Cardiac muscle cell (in vitro differentiated cells and primary cell): ENCODE data around the gene TANC2. TPM values are rescaled to one million over a fixed set of nuclear protein-coding genes. Genes with fewer than 3 reads are reported as not detected.

Experiments used
- DNase-seq, 2 donors: peaks; one replicate each; pipeline versions ENCODE4 v3.0.0 to v3.0.0-alpha.2; 2010 to 2017; ENCODE audit warnings: low read depth in 1 of 2, low spot score in 1 of 2
- H3K27ac ChIP-seq: fragments of 200-600 bp; sonication (generic); 2 replicates; pipeline ENCODE4 v1.5.1; 2016
- H3K27me3 ChIP-seq: fragments of 200-600 bp; sonication (generic); 2 replicates; pipeline ENCODE4 v1.6.0; 2016; ENCODE audit warnings: control low read depth
- H3K36me3 ChIP-seq: fragments of 200-600 bp; sonication (generic); 2 replicates; pipeline ENCODE4 v1.5.1; 2016; ENCODE audit warnings: control low read depth
- H3K4me1 ChIP-seq: fragments of 200-600 bp; sonication (generic); 2 replicates; pipeline ENCODE4 v1.8.1; 2017; ENCODE audit warnings: low read depth, mild to moderate bottlenecking, mixed run types
- H3K4me3 ChIP-seq: fragments of 200-600 bp; sonication (generic); 2 replicates; pipeline ENCODE4 v1.5.1; 2016; ENCODE audit warnings: mild to moderate bottlenecking
- H3K9me3 ChIP-seq: fragments of 200-600 bp; sonication (generic); 2 replicates; pipeline ENCODE4 v1.5.1; 2017; ENCODE audit warnings: low read depth, mild to moderate bottlenecking, control low read depth
- polyA plus RNA-seq: library from polyadenylated mRNA; unstranded; fragments of >200 nt; fragmentation: Nextera tagmentation; extraction: Ambion mirVana; gene quantifications from 2 replicates; pipeline ENCODE4 v1.2.1, GENCODE V29; 2016
- total RNA-seq: library from RNA; depleted of rRNA; stranded (reverse); fragments of >200 nt; gene quantifications from 2 replicates; pipeline ENCODE4 v1.2.3, GENCODE V29; 2016
- TF ChIP-seq, protein P1 (sequence below): IDR thresholded peaks from 2 replicates; pipeline ENCODE4 v1.5.1; 2012; ENCODE audit warnings: low read depth, mild to moderate bottlenecking, low read length

Gene TANC2
- total and polyA plus RNA-seq, 2 experiments from 2014 or later, result 49.1 to 161 TPM

DNA sequence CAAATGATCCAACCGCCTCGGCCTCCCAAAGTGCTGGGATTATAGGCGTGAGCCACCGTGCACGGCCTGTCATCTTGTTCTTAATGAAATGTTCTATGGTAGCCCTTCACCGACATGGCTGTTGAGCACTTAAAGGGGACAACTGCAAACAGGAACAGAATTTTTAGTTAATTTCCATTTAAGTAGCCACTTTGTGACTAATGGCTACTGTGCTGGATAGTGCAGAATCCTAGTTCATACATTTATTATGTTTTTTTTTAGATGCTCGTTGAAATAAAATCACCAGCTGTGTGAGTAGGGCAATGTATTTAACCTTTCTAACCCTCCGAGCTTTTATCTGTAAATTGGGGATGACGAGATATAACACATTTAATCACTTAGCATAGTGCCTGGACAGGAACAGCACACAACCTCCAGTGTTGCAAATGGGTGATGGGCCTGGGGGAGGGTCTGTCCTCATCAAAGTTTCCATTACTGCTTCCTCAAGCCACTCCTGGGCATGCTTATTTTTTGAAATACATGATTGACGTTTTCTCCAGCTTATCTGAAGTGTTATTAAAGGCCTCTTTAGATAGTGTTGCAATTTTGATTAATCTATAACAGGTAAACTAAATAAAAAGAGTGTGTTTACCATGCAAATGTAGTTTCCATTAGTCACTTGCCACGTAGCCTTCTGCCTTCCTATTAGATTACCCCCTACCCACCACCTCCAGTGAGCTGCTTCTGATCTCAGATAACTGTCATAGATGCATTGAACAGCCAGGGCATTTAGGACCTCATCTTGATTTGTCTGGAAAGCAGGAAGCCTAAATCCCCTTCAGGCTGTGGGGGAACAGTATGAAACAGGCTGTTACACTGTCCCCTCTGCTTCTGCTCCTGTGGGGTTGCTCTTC is 42.5 kb upstream of the TANC2 start:
- H3K36me3 ChIP-seq, result no peaks in the 10 kb centered on the region
- TF ChIP-seq, protein P1, sequence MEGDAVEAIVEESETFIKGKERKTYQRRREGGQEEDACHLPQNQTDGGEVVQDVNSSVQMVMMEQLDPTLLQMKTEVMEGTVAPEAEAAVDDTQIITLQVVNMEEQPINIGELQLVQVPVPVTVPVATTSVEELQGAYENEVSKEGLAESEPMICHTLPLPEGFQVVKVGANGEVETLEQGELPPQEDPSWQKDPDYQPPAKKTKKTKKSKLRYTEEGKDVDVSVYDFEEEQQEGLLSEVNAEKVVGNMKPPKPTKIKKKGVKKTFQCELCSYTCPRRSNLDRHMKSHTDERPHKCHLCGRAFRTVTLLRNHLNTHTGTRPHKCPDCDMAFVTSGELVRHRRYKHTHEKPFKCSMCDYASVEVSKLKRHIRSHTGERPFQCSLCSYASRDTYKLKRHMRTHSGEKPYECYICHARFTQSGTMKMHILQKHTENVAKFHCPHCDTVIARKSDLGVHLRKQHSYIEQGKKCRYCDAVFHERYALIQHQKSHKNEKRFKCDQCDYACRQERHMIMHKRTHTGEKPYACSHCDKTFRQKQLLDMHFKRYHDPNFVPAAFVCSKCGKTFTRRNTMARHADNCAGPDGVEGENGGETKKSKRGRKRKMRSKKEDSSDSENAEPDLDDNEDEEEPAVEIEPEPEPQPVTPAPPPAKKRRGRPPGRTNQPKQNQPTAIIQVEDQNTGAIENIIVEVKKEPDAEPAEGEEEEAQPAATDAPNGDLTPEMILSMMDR, result no peak

GRCh38 chr17:62925267-62925836 is 40.7 kb upstream of the TANC2 start:
- Histone ChIP-seq H3K4me3 (no peak overlapping the region), H3K9me3 (no peaks in the 10 kb centered on the region), H3K27ac (no peak overlapping the region), H3K36me3 (no peaks in the 10 kb centered on the region), H3K27me3 (no peaks in the 10 kb centered on the region), H3K4me1 (peaks cover 13% of the 10 kb centered on the region)
- DNase-seq, result no peak
- TF ChIP-seq, protein P1, result no peak

More for the DNA sequence above, 42.5 kb upstream of the TANC2 start:
- Histone ChIP-seq H3K4me1 (peaks cover 26% of the 10 kb centered on the region), H3K9me3 (no peaks in the 10 kb centered on the region), H3K4me3 (no peak overlapping the region), H3K27me3 (no peaks in the 10 kb centered on the region), H3K27ac (peak overlapping the region; percentile 39)
- no peak for DNase-seq

GRCh38 chr17:62927083-62927482 is 39.0 kb upstream of the TANC2 start:
- DNase-seq, result no peak
- TF ChIP-seq, protein P1, result no peak
- Histone ChIP-seq H3K9me3 (no peaks in the 10 kb centered on the region), H3K4me1 (peaks cover 10% of the 10 kb centered on the region), H3K36me3 (no peaks in the 10 kb centered on the region), H3K27me3 (no peaks in the 10 kb centered on the region), H3K27ac (no peak overlapping the region), H3K4me3 (no peak overlapping the region)

GRCh38 chr17:62929320-62929719 is 36.7 kb upstream of the TANC2 start:
- Histone ChIP-seq H3K27ac (no peak overlapping the region), H3K27me3 (no peaks in the 10 kb centered on the region), H3K4me3 (no peak overlapping the region), H3K9me3 (no peaks in the 10 kb centered on the region), H3K4me1 (peaks cover 9% of the 10 kb centered on the region), H3K36me3 (no peaks in the 10 kb centered on the region)
- DNase-seq, result no peak
- TF ChIP-seq, protein P1, result no peak

GRCh38 chr17:62931101-62931500 is 34.9 kb upstream of the TANC2 start:
- Histone ChIP-seq H3K4me3 (no peak overlapping the region), H3K27me3 (no peaks in the 10 kb centered on the region), H3K27ac (no peak overlapping the region), H3K4me1 (peaks cover 25% of the 10 kb centered on the region), H3K9me3 (no peaks in the 10 kb centered on the region), H3K36me3 (no peaks in the 10 kb centered on the region)
- TF ChIP-seq, protein P1, result no peak
- DNase-seq, result no peak
